IMR-90 (cell line): ENCODE measurements around the gene NNAT. TPM values are rescaled to one million over a fixed set of nuclear protein-coding genes. Genes with fewer than 3 reads are reported as not detected.
"Not testable (repeated sequence)": the region's sequence is repeated elsewhere in the genome, so short reads cannot be mapped to it uniquely, and the experiment has no call there.

Experiments used
- ATAC-seq: fragments of 200-7000 bp; cut with Tn5 transposase; 2 replicates; pipeline ENCODE4 v1.9.1; 2020; ENCODE audit warnings: low read depth, mild to moderate bottlenecking, moderate library complexity
- BruUV-seq: library from RNA; stranded (reverse); fragments of 400-500 nt; replicated peaks from 2 replicates; lab custom pipeline; 2021; lab: Mats Ljungman, UMichigan
- CTCF ChIA-PET: fragments of 300-600 bp; formaldehyde crosslinking; extraction: SDS; loops from one replicate; lab custom pipeline; 2021; ENCODE audit warnings: antibody characterized with exemption; lab: Yijun Ruan, JAX
- POLR2A ChIA-PET: fragments of 300-600 bp; sonication (Branson Sonifier 250); formaldehyde crosslinking; loops from one replicate; lab custom pipeline; 2022; ENCODE audit warnings: antibody characterized with exemption; ENCODE audit not compliant: unreplicated experiment; lab: Charles Lee
- DNase-seq: peaks from one replicate; pipeline ENCODE4 v3.0.0; 2013
- H2AFZ ChIP-seq: replicated peaks from 2 replicates; pipeline ENCODE3; 2013; ENCODE audit warnings: low read length, mild to moderate bottlenecking; ENCODE audit not compliant: poor library complexity
- H2AK5ac ChIP-seq: 2 replicates; pipeline ENCODE4 v1.6.1; 2013; ENCODE audit warnings: low read depth, low read length, inconsistent platforms
- H2AK9ac ChIP-seq: replicated peaks from 2 replicates; pipeline ENCODE3; 2013; ENCODE audit warnings: mild to moderate bottlenecking, low read depth, low read length, moderate library complexity; ENCODE audit not compliant: poor library complexity
- H2BK120ac ChIP-seq: 2 replicates; pipeline ENCODE4 v1.6.1; 2013; ENCODE audit warnings: low read depth, low read length, inconsistent platforms
- H2BK15ac ChIP-seq: 3 replicates; pipeline ENCODE4 v1.6.1; 2013; ENCODE audit warnings: low read depth, low read length, inconsistent platforms
- H2BK20ac ChIP-seq: 2 replicates; pipeline ENCODE4 v1.6.1; 2013; ENCODE audit warnings: low read depth, mild to moderate bottlenecking, inconsistent platforms, low read length, moderate library complexity
- H2BK5ac ChIP-seq: 2 replicates; pipeline ENCODE4 v1.6.1; 2013; ENCODE audit warnings: mild to moderate bottlenecking, low read depth, low read length, inconsistent platforms; ENCODE audit not compliant: poor library complexity, severe bottlenecking
- H3K14ac ChIP-seq: replicated peaks from 2 replicates; pipeline ENCODE4 v1.6.1; 2013; ENCODE audit warnings: low read depth, low read length, inconsistent platforms
- H3K18ac ChIP-seq: 2 replicates; pipeline ENCODE4 v1.6.1; 2013; ENCODE audit warnings: low read depth, low read length, control low read depth
- H3K23ac ChIP-seq: 2 replicates; pipeline ENCODE4 v1.6.1; 2013; ENCODE audit warnings: low read depth, low read length, inconsistent platforms
- H3K27ac ChIP-seq: 2 replicates; pipeline ENCODE4 v1.5.1; 2013; ENCODE audit warnings: mild to moderate bottlenecking, control low read depth, low read length; ENCODE audit not compliant: insufficient read depth
- H3K27me3 ChIP-seq: 2 replicates; pipeline ENCODE4 v1.6.1; 2013; ENCODE audit warnings: low read length; ENCODE audit not compliant: control insufficient read depth, insufficient read depth
- H3K36me3 ChIP-seq: 2 replicates; pipeline ENCODE4 v1.6.1; 2013; ENCODE audit warnings: low read length, mixed read lengths; ENCODE audit not compliant: control insufficient read depth, insufficient read depth
- H3K4ac ChIP-seq: 2 replicates; pipeline ENCODE4 v1.6.1; 2013; ENCODE audit warnings: low read depth, low read length, inconsistent platforms
- H3K4me1 ChIP-seq: 2 replicates; pipeline ENCODE4 v1.6.1; 2013; ENCODE audit warnings: low read length, mixed read lengths; ENCODE audit not compliant: control insufficient read depth, insufficient read depth
- H3K4me2 ChIP-seq: 2 replicates; pipeline ENCODE4 v1.6.1; 2013; ENCODE audit warnings: low read depth, mild to moderate bottlenecking, control low read depth, low read length, moderate library complexity
- H3K4me3 ChIP-seq: 2 replicates; pipeline ENCODE4 v1.5.1; 2013; ENCODE audit warnings: low read depth, mild to moderate bottlenecking, control low read depth, low read length, moderate library complexity; ENCODE audit not compliant: insufficient read depth
- H3K56ac ChIP-seq: 2 replicates; pipeline ENCODE4 v1.6.1; 2013; ENCODE audit warnings: low read length, inconsistent platforms; ENCODE audit not compliant: insufficient read depth; ENCODE audit errors: extremely low read depth
- H3K79me1 ChIP-seq, 2 experiments: 2 replicates each; pipeline ENCODE4 v1.6.1; 2013; ENCODE audit warnings: low read length in 2 of 2, inconsistent platforms in 1 of 2, low read depth in 1 of 2
- H3K9ac ChIP-seq: 2 replicates; pipeline ENCODE4 v1.6.1; 2013; ENCODE audit warnings: low read depth, low read length, control low read depth
- H3K9me1 ChIP-seq: 2 replicates; pipeline ENCODE4 v1.6.1; 2013; ENCODE audit warnings: low read length, inconsistent platforms; ENCODE audit not compliant: insufficient read depth
- H3K9me3 ChIP-seq: 2 replicates; pipeline ENCODE4 v1.6.1; 2013; ENCODE audit warnings: low read length; ENCODE audit not compliant: control insufficient read depth, insufficient read depth
- H4K20me1 ChIP-seq: 2 replicates; pipeline ENCODE4 v1.6.1; 2013; ENCODE audit warnings: low read length, inconsistent platforms; ENCODE audit not compliant: insufficient read depth
- H4K5ac ChIP-seq: 2 replicates; pipeline ENCODE4 v1.6.1; 2013; ENCODE audit warnings: mild to moderate bottlenecking, low read depth, low read length, control low read depth
- H4K8ac ChIP-seq, 2 experiments: 2 replicates each; pipeline ENCODE4 v1.6.1; 2013; ENCODE audit warnings: low read depth in 2 of 2, low read length in 2 of 2, control low read depth in 1 of 2, inconsistent platforms in 1 of 2
- H4K91ac ChIP-seq: 2 replicates; pipeline ENCODE4 v1.6.1; 2013; ENCODE audit warnings: low read depth, low read length, inconsistent platforms; ENCODE audit not compliant: insufficient read depth
- WGBS, 2 experiments: methylation state at CpG; one replicate each; pipeline versions ENCODE4 v1.1.5 to v1.1.7; 2013; ENCODE audit warnings: missing lambda C conversion rate in 2 of 2; ENCODE audit not compliant: insufficient read length in 1 of 2; ENCODE audit errors: extremely low coverage in 2 of 2; 5-methylcytosine and 5-hydroxymethylcytosine counted together
- dilution Hi-C: fragments of 300-500 bp; cut with HindIII; formaldehyde crosslinking; loops from one replicate; pipeline ENCODE4 v1.14.3; 2018; ENCODE audit warnings: low sequenced_read_pairs; ENCODE audit not compliant: unreplicated experiment
- in situ Hi-C: fragments of 300-500 bp; cut with MboI; formaldehyde crosslinking; loops from 3 replicates; pipeline ENCODE4 v1.14.3; 2019; ENCODE audit warnings: low sequenced_read_pairs, inconsistent platforms, mixed read lengths
- intact Hi-C: fragments of 100-400 bp; cut with micrococcal nuclease; formaldehyde crosslinking; loops from 2 replicates; pipeline ENCODE4 v1.10.0; 2022
- polyA plus RNA-seq, 3 experiments: library from polyadenylated mRNA; depleted of rRNA; stranded (reverse); fragments of >200 nt; gene quantifications; 2 replicates each; pipeline ENCODE4 v1.2.3, GENCODE V29; 2012; ENCODE audit warnings: low replicate concordance in 1 of 3
- total RNA-seq: library from RNA; depleted of rRNA; stranded (reverse); fragments of >200 nt; gene quantifications from 2 replicates; pipeline ENCODE4 v1.2.3, GENCODE V29; 2012

NNAT gene
- total and polyA plus RNA-seq, 2 of the 4 experiments (the other 2 are of a cell fraction) = 2.0 to 6.5 TPM

DNA sequence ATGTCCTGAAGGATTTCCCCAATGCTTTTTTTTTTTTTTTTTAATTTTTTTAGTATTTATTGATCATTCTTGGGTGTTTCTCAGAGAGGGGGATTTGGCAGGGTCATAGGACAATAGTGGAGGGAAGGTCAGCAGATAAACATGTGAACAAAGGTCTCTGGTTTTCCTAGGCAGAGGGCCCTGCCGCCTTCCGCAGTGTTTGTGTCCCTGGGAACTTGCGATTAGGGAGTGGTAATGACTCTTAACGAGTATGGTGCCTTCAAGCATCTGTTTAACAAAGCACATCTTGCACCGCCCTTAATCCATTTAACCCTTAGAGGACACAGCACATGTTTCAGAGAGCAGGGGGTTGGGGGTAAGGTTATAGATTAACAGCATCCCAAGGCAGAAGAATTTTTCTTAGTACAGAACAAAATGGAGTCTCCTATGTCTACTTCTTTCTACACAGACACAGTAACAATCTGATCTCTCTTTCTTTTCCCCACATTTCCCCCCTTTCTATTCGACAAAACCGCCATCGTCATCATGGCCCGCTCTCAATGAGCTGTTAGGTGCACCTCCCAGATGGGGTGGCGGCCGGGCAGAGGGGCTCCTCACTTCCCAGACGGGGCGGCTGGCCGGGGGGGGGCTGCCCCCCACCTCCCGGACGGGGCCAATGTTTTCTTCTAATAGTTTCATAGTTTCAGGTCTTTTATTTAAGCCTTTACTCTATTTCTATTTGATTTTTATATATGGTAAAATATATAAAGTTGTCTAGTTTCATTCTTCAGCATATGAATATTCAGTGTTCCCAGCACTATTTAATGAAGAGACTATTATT is 29.3 kb downstream of the NNAT start:
- in situ Hi-C loops, POLR2A ChIA-PET, H2BK15ac ChIP-seq, dilution Hi-C loops, H2AK5ac ChIP-seq, H4K5ac ChIP-seq, H3K9ac ChIP-seq, H3K23ac ChIP-seq, ATAC-seq, H3K18ac ChIP-seq, H3K36me3 ChIP-seq, BruUV-seq, H3K27ac ChIP-seq, H4K8ac ChIP-seq, H3K14ac ChIP-seq, H3K56ac ChIP-seq, H3K4me1 ChIP-seq, H3K9me1 ChIP-seq, H4K91ac ChIP-seq, H2BK120ac ChIP-seq, H2BK5ac ChIP-seq, H3K4me3 ChIP-seq, DNase-seq, H2AFZ ChIP-seq, H4K20me1 ChIP-seq, H3K27me3 ChIP-seq, H3K4me2 ChIP-seq, H2AK9ac ChIP-seq, H2BK20ac ChIP-seq, H3K79me1 ChIP-seq, H3K9me3 ChIP-seq, intact Hi-C loops, CTCF ChIA-PET, H3K4ac ChIP-seq: not testable (repeated sequence)
- no CpG with 5 or more reads among the region's 16 CpGs for WGBS, 2 experiments

DNA sequence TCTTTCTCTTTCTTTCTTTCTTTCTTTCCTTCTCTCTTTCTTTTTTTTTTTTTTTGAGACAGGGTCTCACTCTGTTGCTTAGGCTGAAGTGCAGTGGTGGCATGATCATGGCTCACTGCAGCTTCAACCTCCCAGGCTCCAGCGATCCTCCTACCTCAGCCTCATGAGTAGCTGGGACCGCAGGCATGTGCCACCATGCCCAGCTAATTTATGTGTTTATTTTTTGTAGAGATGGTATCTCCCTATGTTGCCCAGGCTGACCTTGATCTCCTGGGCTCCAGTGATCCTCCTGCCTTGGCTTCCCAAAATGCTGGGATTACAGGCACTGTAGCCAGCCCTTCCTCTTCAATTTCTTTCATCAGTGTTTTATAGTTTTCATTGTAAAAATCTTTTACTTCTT is 30.6 kb downstream of the NNAT start:
- H3K27ac ChIP-seq, H3K9me3 ChIP-seq, H3K9ac ChIP-seq, H3K4me3 ChIP-seq, H2BK5ac ChIP-seq, ATAC-seq, H4K8ac ChIP-seq, H3K56ac ChIP-seq, H2BK20ac ChIP-seq, H3K4me2 ChIP-seq, POLR2A ChIA-PET, H3K4ac ChIP-seq, H3K23ac ChIP-seq, H2BK15ac ChIP-seq, H3K36me3 ChIP-seq, H3K18ac ChIP-seq, BruUV-seq, H3K9me1 ChIP-seq, CTCF ChIA-PET, H2AK5ac ChIP-seq, in situ Hi-C loops, H3K79me1 ChIP-seq, H4K20me1 ChIP-seq, dilution Hi-C loops, H4K5ac ChIP-seq, H2AFZ ChIP-seq, intact Hi-C loops, H2BK120ac ChIP-seq, H2AK9ac ChIP-seq, H3K14ac ChIP-seq, DNase-seq, H4K91ac ChIP-seq, H3K4me1 ChIP-seq: not testable (repeated sequence)
- H3K27me3 ChIP-seq = peaks cover 15% of the 10 kb centered on the region
- WGBS, 2 experiments = no CpG with 5 or more reads among the region's 2 CpGs
